Breast epithelium (tissue), 3 donors: ENCODE data around the gene CAVIN4.

ENCODE experiments used
- POLR2A ChIP-seq: fragments of 450-650 bp; IDR thresholded peaks from one replicate; pipeline ENCODE4 v1.6.1; 2016; ENCODE audit warnings: antibody characterized with exemption, mild to moderate bottlenecking, moderate library complexity
- POLR2AphosphoS5 ChIP-seq, 3 donors: sonication (generic); formaldehyde crosslinking; IDR thresholded peaks; one replicate each; pipeline ENCODE4 v1.6.1; 2017; ENCODE audit warnings: antibody characterized with exemption in 3 of 3
- TF ChIP-seq, protein P1 (sequence below), 3 donors: fragments of 450-650 bp; IDR thresholded peaks; one replicate each; pipeline ENCODE4 v1.5.1; 2016 to 2017; ENCODE audit warnings: antibody characterized with exemption in 3 of 3, mild to moderate bottlenecking in 3 of 3, moderate library complexity in 3 of 3

DNA sequence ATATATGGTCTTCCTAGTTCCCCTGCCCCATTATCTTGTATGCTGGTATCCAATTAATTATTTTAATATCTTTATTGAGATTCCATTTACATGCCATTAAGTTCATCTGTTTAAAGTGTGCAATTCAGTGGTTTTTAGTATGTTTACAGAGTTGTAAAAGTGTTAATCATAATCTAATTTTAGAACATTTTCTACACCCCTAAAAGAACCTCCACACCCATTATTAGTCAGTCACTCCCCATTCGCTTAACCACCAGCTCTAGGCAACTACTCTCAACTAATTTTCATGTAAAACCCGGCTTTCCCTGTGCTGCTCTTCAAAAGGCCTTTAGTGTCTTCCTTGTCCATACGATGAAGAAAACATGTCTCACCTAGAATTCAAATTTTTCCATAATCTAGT lies 20.8 kb upstream of the CAVIN4 start:
- TF ChIP-seq, protein P1, sequence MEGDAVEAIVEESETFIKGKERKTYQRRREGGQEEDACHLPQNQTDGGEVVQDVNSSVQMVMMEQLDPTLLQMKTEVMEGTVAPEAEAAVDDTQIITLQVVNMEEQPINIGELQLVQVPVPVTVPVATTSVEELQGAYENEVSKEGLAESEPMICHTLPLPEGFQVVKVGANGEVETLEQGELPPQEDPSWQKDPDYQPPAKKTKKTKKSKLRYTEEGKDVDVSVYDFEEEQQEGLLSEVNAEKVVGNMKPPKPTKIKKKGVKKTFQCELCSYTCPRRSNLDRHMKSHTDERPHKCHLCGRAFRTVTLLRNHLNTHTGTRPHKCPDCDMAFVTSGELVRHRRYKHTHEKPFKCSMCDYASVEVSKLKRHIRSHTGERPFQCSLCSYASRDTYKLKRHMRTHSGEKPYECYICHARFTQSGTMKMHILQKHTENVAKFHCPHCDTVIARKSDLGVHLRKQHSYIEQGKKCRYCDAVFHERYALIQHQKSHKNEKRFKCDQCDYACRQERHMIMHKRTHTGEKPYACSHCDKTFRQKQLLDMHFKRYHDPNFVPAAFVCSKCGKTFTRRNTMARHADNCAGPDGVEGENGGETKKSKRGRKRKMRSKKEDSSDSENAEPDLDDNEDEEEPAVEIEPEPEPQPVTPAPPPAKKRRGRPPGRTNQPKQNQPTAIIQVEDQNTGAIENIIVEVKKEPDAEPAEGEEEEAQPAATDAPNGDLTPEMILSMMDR (IDR thresholded peaks at IDR 0.05): no peak
- TF ChIP-seq POLR2A: no peak
- TF ChIP-seq POLR2AphosphoS5 (IDR thresholded peaks at IDR 0.05): no peak
